Thyroid gland (tissue), 4 donors: ENCODE results near the gene PCDHGC5.

ENCODE experiments used
- POLR2A ChIP-seq, 2 donors: fragments of 450-650 bp; IDR thresholded peaks; one replicate each; pipeline ENCODE4 v1.6.1; 2017; ENCODE audit warnings: antibody characterized with exemption in 2 of 2, mild to moderate bottlenecking in 2 of 2, moderate library complexity in 1 of 2
- TF ChIP-seq, protein P1 (sequence below), 6 experiments: fragments of 200-600 bp in 3 of 6; fragments of 450-650 bp in 3 of 6; sonication (generic) in 3 of 6; IDR thresholded peaks; one replicate each; pipeline ENCODE4 v1.5.1; 2016 to 2019; ENCODE audit warnings: antibody characterized with exemption in 6 of 6, mild to moderate bottlenecking in 2 of 6, inconsistent platforms in 1 of 6, moderate library complexity in 1 of 6

DNA sequence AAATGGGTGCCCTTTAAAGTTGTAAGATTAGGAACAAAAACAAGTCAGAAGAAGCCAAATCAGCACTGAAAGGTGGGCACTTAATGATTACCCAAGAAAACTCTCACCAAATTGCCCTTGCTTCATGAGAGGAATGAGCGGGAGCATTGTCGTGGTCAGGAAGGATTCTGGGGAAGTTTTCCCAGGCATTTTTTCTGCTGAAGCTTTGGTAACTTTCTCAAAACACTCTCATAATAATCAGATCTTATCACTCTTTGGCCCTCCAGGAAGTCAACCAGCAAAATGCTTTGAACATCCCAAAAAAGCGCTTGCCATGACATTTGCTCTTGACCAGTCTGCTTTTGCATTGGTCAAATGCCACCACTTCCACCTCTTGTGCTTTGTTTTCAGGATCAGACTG lies 23.5 kb upstream of the PCDHGC5 start:
- TF ChIP-seq, protein P1, sequence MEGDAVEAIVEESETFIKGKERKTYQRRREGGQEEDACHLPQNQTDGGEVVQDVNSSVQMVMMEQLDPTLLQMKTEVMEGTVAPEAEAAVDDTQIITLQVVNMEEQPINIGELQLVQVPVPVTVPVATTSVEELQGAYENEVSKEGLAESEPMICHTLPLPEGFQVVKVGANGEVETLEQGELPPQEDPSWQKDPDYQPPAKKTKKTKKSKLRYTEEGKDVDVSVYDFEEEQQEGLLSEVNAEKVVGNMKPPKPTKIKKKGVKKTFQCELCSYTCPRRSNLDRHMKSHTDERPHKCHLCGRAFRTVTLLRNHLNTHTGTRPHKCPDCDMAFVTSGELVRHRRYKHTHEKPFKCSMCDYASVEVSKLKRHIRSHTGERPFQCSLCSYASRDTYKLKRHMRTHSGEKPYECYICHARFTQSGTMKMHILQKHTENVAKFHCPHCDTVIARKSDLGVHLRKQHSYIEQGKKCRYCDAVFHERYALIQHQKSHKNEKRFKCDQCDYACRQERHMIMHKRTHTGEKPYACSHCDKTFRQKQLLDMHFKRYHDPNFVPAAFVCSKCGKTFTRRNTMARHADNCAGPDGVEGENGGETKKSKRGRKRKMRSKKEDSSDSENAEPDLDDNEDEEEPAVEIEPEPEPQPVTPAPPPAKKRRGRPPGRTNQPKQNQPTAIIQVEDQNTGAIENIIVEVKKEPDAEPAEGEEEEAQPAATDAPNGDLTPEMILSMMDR (IDR thresholded peaks at IDR 0.05): no peak
- no peak for TF ChIP-seq POLR2A (IDR thresholded peaks at IDR 0.05)
